ENCODE results near the gene RANBP17.

Gene RANBP17

DNA sequence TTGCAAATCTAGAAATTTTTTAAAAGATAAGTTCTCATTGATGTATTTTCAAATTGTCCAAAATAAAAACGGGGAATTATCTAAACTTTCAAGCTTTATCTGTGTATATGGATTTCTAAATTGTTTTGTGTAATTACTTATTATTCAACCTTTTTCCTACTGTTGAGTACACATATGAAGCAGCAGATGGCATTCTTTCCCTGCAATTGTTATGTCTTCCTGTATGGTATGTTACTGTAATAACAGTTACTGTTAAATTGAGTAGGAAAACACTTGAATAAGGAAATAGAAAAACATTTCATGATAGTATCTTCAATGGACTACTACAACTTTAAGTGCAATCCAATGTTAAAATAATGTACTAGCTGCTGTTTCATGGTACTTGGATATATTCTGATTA, 124.8 kb downstream of the RANBP17 start:
- intact Hi-C loops (cut with DNase I; ENCODE audit: low total_unique reads), result no loop called here
- Histone ChIP-seq H3K27me3 (no peaks in the 10 kb centered on the region), H3K4me1 (no peaks in the 10 kb centered on the region), H3K36me3 (no peaks in the 10 kb centered on the region), H3K27ac (no peak overlapping the region), H3K9me3 (no peaks in the 10 kb centered on the region), H3K4me3 (no peak overlapping the region)
- DNase-seq, result no peak
- TF ChIP-seq, protein P1, sequence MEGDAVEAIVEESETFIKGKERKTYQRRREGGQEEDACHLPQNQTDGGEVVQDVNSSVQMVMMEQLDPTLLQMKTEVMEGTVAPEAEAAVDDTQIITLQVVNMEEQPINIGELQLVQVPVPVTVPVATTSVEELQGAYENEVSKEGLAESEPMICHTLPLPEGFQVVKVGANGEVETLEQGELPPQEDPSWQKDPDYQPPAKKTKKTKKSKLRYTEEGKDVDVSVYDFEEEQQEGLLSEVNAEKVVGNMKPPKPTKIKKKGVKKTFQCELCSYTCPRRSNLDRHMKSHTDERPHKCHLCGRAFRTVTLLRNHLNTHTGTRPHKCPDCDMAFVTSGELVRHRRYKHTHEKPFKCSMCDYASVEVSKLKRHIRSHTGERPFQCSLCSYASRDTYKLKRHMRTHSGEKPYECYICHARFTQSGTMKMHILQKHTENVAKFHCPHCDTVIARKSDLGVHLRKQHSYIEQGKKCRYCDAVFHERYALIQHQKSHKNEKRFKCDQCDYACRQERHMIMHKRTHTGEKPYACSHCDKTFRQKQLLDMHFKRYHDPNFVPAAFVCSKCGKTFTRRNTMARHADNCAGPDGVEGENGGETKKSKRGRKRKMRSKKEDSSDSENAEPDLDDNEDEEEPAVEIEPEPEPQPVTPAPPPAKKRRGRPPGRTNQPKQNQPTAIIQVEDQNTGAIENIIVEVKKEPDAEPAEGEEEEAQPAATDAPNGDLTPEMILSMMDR (IDR thresholded peaks at IDR 0.05), result no peak

DNA sequence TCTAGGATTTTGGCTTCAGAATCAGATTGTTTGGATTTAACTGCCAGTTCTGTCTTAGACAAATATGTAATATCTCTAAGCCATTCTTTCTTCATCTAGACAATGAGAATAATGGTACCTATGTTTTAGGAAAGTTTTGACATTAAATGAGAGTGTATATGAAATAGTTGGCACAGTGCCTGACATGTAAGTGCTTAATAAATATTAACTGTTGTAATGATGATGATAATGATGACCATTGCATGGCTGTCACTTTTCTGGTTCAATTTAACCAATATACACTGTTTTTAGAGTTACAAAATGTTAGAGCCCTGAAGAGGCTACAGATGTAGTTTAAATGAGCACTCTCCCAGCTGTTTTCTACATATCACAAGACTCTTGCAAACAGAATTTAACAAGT, 131.7 kb downstream of the RANBP17 start:
- H3K36me3 ChIP-seq, result no peaks in the 10 kb centered on the region
- H3K9me3 ChIP-seq, result no peaks in the 10 kb centered on the region
- no peak overlapping the region for H3K27ac ChIP-seq
- H3K4me3 ChIP-seq, result no peak overlapping the region
- intact Hi-C loops (cut with DNase I; ENCODE audit: low total_unique reads), result no loop called here
- no peaks in the 10 kb centered on the region for H3K27me3 ChIP-seq
- H3K4me1 ChIP-seq, result no peaks in the 10 kb centered on the region
- TF ChIP-seq, protein P1 (IDR thresholded peaks at IDR 0.05), result no peak
- DNase-seq, result no peak

DNA sequence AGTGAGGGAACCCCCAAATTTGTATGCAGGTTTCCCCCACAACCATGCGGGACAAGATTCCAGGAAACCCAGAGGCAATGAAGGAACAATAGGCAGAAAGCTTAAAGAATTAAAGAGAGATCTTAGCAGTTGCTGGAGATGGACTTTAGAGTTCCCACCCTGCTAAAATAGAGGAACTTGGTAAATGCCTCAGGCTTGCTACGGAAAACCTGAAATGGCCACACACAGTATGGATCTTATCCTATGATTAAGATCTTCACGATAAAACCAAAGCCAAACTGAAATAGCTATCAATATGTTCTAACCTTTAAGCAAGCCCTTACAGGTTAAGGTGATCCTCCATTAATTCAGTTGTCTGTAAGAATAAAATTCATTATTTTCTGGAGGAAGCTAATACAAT, 148.3 kb downstream of the RANBP17 start:
- Histone ChIP-seq H3K4me3 (no peak overlapping the region), H3K9me3 (no peaks in the 10 kb centered on the region), H3K4me1 (no peaks in the 10 kb centered on the region), H3K27ac (no peak overlapping the region), H3K36me3 (no peaks in the 10 kb centered on the region), H3K27me3 (no peaks in the 10 kb centered on the region)
- intact Hi-C loops (cut with DNase I; ENCODE audit: low total_unique reads), result no loop called here
- DNase-seq, result no peak
- TF ChIP-seq, protein P1 (IDR thresholded peaks at IDR 0.05), result no peak

DNA sequence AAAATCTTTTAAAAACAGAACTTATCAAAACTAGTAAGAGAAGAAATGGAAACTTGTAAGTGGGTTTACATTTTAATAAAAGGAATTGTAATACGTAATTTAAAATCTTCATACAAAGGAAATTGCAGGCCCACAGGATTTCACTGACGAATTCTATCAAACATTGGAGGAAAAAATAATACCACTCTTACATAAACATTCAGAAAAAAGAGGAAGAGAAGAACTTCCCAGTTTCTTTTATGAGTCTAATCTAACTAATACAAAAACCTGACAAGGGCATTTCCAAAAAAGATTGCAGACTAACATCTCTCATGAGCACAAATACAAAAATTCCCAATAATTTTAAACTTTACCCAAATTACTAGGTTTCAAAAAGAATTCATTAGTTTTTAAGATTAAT, 149.0 kb downstream of the RANBP17 start:
- H3K27me3 ChIP-seq, result no peaks in the 10 kb centered on the region
- no peak for DNase-seq
- H3K27ac ChIP-seq, result no peak overlapping the region
- TF ChIP-seq, protein P1 (IDR thresholded peaks at IDR 0.05), result no peak
- no peak overlapping the region for H3K4me3 ChIP-seq
- no peaks in the 10 kb centered on the region for H3K9me3 ChIP-seq
- intact Hi-C loops (cut with DNase I; ENCODE audit: low total_unique reads), result no loop called here
- H3K36me3 ChIP-seq, result no peaks in the 10 kb centered on the region
- H3K4me1 ChIP-seq, result no peaks in the 10 kb centered on the region

DNA sequence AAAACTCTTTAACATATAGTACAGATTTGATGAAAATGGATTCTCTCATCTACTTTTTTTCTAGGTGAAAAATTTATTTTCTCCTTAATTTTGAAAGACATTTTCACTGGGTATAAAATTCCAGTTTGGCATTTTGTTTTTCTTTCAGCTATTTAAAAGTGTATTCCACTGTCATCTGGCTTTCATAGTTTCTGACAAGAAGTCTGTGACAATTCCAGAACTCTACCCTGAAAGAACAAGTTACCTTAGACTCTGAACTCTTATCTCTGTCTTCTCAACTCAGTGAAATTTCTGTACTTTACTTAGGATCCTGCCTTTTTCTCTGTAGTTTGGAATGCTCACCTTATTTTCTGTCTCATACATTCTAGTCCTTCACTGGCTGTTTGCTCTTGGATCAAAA, 161.7 kb downstream of the RANBP17 start:
- Histone ChIP-seq H3K27ac (no peak overlapping the region), H3K9me3 (peaks cover 0 to 23% (median 5%) of the 10 kb centered on the region in 3 donors), H3K27me3 (no peaks in the 10 kb centered on the region), H3K4me1 (no peaks in the 10 kb centered on the region), H3K4me3 (no peak overlapping the region), H3K36me3 (peaks cover 0 to 3% (median 0%) of the 10 kb centered on the region in 3 donors)
- TF ChIP-seq, protein P1 (IDR thresholded peaks at IDR 0.05), result no peak
- intact Hi-C loops (cut with DNase I; ENCODE audit: low total_unique reads), result no loop called here
- no peak for DNase-seq

DNA sequence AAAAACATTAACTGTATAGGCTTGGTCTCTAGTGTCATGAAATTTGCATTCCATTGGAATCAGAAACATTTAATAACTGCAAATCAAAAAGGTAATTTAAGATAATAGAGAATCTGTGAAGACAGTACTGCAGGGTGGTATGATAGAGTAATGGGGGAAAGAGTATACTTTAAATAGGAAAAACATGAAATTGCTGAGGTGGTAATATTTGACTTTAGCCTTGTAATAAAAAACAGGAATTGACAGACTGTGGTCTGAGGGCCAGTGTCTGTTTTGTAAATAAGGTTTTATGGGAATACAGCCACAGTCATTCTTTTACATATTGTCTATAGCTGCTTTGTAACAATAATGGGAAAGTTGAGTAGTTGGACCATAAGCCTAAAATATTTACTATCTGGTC, 162.3 kb downstream of the RANBP17 start:
- Histone ChIP-seq H3K4me1 (no peaks in the 10 kb centered on the region), H3K36me3 (peaks cover 0 to 3% (median 0%) of the 10 kb centered on the region in 3 donors), H3K27me3 (no peaks in the 10 kb centered on the region), H3K27ac (no peak overlapping the region), H3K4me3 (no peak overlapping the region), H3K9me3 (peaks cover 0 to 23% (median 5%) of the 10 kb centered on the region in 3 donors)
- TF ChIP-seq, protein P1 (IDR thresholded peaks at IDR 0.05), result no peak
- intact Hi-C loops (cut with DNase I; ENCODE audit: low total_unique reads), result no loop called here
- DNase-seq, result no peak

Data from tibial artery (tissue), 4 donors.